PC-9 (cell line): ENCODE measurements around the gene CMIP.

Experiments
- EZH2 ChIP-seq: fragments of 200-600 bp; sonication (generic); IDR thresholded peaks from 2 replicates; pipeline ENCODE4 v1.8.0; 2017; ENCODE audit warnings: antibody characterized with exemption, low read depth
- TF ChIP-seq, protein P1 (sequence below): fragments of 200-600 bp; sonication (generic); conservative IDR thresholded peaks from 2 replicates; pipeline ENCODE4 v1.6.1; 2017; ENCODE audit warnings: mixed run types, antibody characterized with exemption, mild to moderate bottlenecking, moderate library complexity

- TF ChIP-seq, protein P1, sequence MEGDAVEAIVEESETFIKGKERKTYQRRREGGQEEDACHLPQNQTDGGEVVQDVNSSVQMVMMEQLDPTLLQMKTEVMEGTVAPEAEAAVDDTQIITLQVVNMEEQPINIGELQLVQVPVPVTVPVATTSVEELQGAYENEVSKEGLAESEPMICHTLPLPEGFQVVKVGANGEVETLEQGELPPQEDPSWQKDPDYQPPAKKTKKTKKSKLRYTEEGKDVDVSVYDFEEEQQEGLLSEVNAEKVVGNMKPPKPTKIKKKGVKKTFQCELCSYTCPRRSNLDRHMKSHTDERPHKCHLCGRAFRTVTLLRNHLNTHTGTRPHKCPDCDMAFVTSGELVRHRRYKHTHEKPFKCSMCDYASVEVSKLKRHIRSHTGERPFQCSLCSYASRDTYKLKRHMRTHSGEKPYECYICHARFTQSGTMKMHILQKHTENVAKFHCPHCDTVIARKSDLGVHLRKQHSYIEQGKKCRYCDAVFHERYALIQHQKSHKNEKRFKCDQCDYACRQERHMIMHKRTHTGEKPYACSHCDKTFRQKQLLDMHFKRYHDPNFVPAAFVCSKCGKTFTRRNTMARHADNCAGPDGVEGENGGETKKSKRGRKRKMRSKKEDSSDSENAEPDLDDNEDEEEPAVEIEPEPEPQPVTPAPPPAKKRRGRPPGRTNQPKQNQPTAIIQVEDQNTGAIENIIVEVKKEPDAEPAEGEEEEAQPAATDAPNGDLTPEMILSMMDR: no peak
- TF ChIP-seq EZH2: no peak
Observed at GRCh38 chr16:81629896-81630634, 185.5 kb downstream of the CMIP start.
